SU-DHL-6 (cell line): ENCODE results near the gene SPTSSB.

Experiments used
- H2AFZ ChIP-seq: fragments of 200-600 bp; sonication (generic); 2 replicates; pipeline ENCODE4 v1.6.1; 2014; ENCODE audit warnings: low read depth, mild to moderate bottlenecking, moderate library complexity, mixed read lengths, antibody characterized with exemption, low read length; ENCODE audit not compliant: severe bottlenecking
- H3F3A ChIP-seq: fragments of 200-600 bp; shearing (Covaris generic); 2 replicates; pipeline ENCODE4 v1.6.0; 2016; ENCODE audit warnings: antibody characterized with exemption, mild to moderate bottlenecking; ENCODE audit not compliant: insufficient read depth
- H3K27ac ChIP-seq: fragments of 200-600 bp; sonication (generic); 2 replicates; pipeline ENCODE4 v1.5.1; 2016; ENCODE audit warnings: low read depth, mild to moderate bottlenecking, low read length, moderate library complexity, mixed read lengths
- H3K27me3 ChIP-seq: fragments of 200-600 bp; sonication (generic), shearing (Covaris generic); 2 replicates; pipeline ENCODE4 v1.6.0; 2014; ENCODE audit warnings: mild to moderate bottlenecking, low read length
- H3K36me3 ChIP-seq: fragments of 200-600 bp; sonication (generic); 2 replicates; pipeline ENCODE4 v1.6.1; 2014; ENCODE audit warnings: mild to moderate bottlenecking, low read length, mixed read lengths
- H3K4me2 ChIP-seq: fragments of 300-600, 200-600 bp; shearing (Covaris generic), sonication (generic); 2 replicates; pipeline ENCODE4 v1.6.0; 2014; ENCODE audit warnings: low read length, low read depth, mild to moderate bottlenecking; ENCODE audit not compliant: poor library complexity, severe bottlenecking
- H3K4me3 ChIP-seq: fragments of 200-600 bp; sonication (generic); 2 replicates; pipeline ENCODE4 v1.5.1; 2014; ENCODE audit warnings: antibody characterized with exemption, low read length, mild to moderate bottlenecking, mixed read lengths; ENCODE audit not compliant: insufficient read depth, poor library complexity, severe bottlenecking
- H3K79me2 ChIP-seq: fragments of 200-600 bp; sonication (generic); 2 replicates; pipeline ENCODE4 v1.6.1; 2014; ENCODE audit warnings: mild to moderate bottlenecking, low read length, moderate library complexity; ENCODE audit not compliant: insufficient read depth
- H3K9ac ChIP-seq: fragments of 200-600 bp; sonication (generic); 2 replicates; pipeline ENCODE4 v1.7.0; 2014; ENCODE audit warnings: mild to moderate bottlenecking, low read length
- H3K9me2 ChIP-seq: fragments of 200-600 bp; sonication (generic); replicated peaks from 2 replicates; pipeline ENCODE4 v1.6.1; 2014; ENCODE audit warnings: low read length; ENCODE audit not compliant: insufficient read depth
- H3K9me3 ChIP-seq: fragments of 200-600 bp; sonication (generic); 2 replicates; pipeline ENCODE4 v1.6.1; 2014; ENCODE audit warnings: low read length, mixed read lengths; ENCODE audit not compliant: insufficient read depth
- H4K20me1 ChIP-seq: fragments of 200-600 bp; sonication (generic); 2 replicates; pipeline ENCODE4 v1.6.1; 2014; ENCODE audit warnings: low read depth, mild to moderate bottlenecking, antibody characterized with exemption, low read length, moderate library complexity, mixed read lengths
- CTCF ChIP-seq: fragments of 200-600 bp; sonication (generic); IDR thresholded peaks from one replicate; pipeline ENCODE4 v1.5.1; 2017; ENCODE audit warnings: antibody characterized with exemption, mild to moderate bottlenecking, low read length, moderate library complexity; ENCODE audit not compliant: insufficient read depth, poor library complexity, severe bottlenecking
- EZH2phosphoT487 ChIP-seq: fragments of 200-600 bp; sonication (generic), shearing (Covaris generic); conservative IDR thresholded peaks from 2 replicates; pipeline ENCODE4 v1.6.1; 2018; ENCODE audit warnings: mild to moderate bottlenecking, antibody characterized with exemption, low read length, moderate library complexity, mixed read lengths

The SPTSSB gene

DNA sequence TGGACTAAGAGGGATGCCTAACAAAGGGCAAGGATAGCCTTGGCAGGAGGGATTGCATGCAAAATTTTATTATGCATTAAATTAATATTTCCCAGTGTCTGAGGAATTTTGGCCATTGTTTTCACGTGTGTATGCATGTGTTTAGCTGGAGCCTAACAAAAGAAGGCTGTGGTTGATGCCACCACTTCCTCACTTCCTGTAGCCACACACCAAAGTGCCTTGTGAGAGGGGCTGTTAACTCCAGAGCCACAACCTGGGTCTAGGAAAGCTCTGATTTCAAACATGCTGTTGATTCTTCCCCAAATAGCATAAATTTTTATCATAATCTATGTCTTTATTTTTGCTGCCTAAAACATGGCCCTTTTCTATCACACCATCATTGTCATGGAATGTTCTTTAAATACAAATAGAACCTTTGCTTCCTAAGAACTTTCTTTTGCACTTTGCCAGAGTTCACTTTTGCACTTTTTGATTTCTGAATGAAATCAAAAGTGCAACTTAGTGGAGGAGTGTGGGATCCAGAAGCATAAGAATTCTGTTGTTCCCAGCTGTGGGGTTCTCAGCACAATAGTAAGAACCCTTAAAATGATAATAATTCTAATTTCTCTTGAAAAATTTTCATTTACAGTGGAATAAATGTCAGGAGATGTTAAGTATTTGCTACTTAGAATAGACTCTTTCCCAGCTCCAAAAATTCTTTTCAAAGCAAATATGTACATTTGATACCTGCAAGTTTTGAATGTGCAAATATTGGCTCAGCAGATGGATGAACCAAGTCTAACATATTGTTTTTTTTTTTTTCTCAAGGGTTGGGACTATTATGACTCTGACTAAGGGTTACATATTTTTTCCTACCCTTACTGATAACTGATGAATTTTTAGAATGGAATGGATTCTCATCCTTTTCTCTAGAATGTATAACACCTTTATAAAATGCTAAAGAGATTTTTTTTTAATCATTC lies 35.6 kb upstream of the SPTSSB start:
- Histone ChIP-seq H3K4me2 (no peak overlapping the region), H3K79me2 (no peaks in the 10 kb centered on the region), H3K9ac (no peak overlapping the region), H4K20me1 (no peaks in the 10 kb centered on the region), H3K27me3 (no peaks in the 10 kb centered on the region), H3K27ac (no peak overlapping the region), H3K36me3 (no peaks in the 10 kb centered on the region), H3F3A (no peaks in the 10 kb centered on the region), H3K4me3 (no peak overlapping the region), H2AFZ (no peak overlapping the region), H3K9me2 (no peaks in the 10 kb centered on the region), H3K9me3 (no peaks in the 10 kb centered on the region)
- no peak for TF ChIP-seq EZH2phosphoT487
- TF ChIP-seq CTCF, result no peak

DNA sequence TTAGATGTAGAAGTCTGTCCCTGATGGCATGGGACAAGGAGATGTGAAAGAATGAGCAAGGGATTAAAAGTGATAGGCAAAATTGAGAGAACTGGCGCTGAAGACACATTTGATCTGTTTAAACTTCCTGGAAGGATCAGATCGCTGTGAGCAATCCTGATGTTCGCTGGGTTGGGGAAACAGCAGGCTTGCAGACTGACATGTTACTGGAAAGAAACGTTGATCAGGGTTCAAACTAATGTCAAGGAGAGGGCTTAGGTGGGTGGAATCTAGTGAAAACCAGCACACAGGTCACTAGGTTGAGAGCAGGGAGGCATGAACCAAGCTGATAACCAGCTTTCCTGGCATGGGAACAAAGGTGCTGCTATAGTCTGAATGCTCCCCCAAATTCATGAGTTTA lies 34.5 kb upstream of the SPTSSB start:
- Histone ChIP-seq H3K27me3 (no peaks in the 10 kb centered on the region), H3K9me2 (no peaks in the 10 kb centered on the region), H3K36me3 (no peaks in the 10 kb centered on the region), H3K9ac (no peak overlapping the region), H4K20me1 (no peaks in the 10 kb centered on the region), H3K4me2 (no peak overlapping the region), H3K9me3 (no peaks in the 10 kb centered on the region), H3K4me3 (no peak overlapping the region), H2AFZ (no peak overlapping the region), H3K27ac (no peak overlapping the region), H3F3A (no peaks in the 10 kb centered on the region), H3K79me2 (no peaks in the 10 kb centered on the region)
- TF ChIP-seq CTCF, result no peak
- TF ChIP-seq EZH2phosphoT487, result no peak

DNA sequence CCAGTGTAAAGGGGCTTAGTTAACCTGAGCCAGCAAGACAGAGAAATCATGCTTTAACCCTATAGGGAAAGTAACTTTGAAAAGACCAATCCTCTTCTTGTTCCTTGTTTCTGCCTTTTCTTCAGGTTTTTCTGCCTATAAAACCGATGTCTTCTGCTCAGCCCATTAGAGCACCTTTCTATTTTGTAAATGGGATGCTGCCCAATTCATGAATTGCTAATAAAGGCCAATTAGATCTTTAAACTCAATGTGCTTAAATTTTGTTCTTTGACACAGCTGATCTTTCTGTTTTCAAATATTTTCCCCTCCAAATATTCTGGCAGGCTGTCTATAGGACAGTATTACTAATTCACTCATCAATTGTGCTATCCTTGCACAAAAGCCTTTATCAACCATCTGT lies 33.8 kb upstream of the SPTSSB start:
- Histone ChIP-seq H2AFZ (no peak overlapping the region), H3F3A (no peaks in the 10 kb centered on the region), H3K4me3 (no peak overlapping the region), H4K20me1 (no peaks in the 10 kb centered on the region), H3K79me2 (no peaks in the 10 kb centered on the region), H3K36me3 (no peaks in the 10 kb centered on the region), H3K9me2 (no peaks in the 10 kb centered on the region), H3K27me3 (no peaks in the 10 kb centered on the region), H3K9ac (no peak overlapping the region), H3K27ac (no peak overlapping the region), H3K4me2 (no peak overlapping the region), H3K9me3 (no peaks in the 10 kb centered on the region)
- TF ChIP-seq CTCF, result no peak
- no peak for TF ChIP-seq EZH2phosphoT487
